ENCODE data around the gene THBS4. TPM values are rescaled to one million over a fixed set of nuclear protein-coding genes. Genes with fewer than 3 reads are reported as not detected.

THBS4 gene
- total and polyA plus RNA-seq, 9 of the 15 experiments (the other 6 are each of a cell fraction or from before 2014, with no cell fraction given): 0.07 to 0.08 TPM; not detected in 7

DNA sequence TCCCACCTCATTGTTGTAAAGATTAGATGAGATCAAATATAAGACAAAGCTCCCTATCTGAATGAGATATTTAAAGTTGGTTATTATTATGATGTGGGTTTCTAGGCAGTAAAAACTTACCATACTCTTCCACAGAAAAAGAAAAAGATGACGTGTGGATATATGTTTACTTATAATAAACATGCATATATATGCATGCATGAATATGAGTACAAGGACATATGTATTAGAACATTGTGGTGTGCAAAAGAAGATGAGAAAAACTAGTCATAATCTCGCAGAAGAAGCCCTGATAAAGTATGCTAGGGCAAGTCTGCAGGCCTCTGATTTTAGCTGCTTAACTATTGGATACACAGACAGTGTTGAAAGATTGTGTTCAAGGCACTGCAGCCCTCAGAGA lies 10.1 kb upstream of the THBS4 start (continued):
- TF ChIP-seq, protein P1, sequence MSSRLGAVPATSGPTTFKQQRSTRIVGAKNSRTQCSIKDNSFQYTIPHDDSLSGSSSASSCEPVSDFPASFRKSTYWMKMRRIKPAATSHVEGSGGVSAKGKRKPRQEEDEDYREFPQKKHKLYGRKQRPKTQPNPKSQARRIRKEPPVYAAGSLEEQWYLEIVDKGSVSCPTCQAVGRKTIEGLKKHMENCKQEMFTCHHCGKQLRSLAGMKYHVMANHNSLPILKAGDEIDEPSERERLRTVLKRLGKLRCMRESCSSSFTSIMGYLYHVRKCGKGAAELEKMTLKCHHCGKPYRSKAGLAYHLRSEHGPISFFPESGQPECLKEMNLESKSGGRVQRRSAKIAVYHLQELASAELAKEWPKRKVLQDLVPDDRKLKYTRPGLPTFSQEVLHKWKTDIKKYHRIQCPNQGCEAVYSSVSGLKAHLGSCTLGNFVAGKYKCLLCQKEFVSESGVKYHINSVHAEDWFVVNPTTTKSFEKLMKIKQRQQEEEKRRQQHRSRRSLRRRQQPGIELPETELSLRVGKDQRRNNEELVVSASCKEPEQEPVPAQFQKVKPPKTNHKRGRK (tag; IDR thresholded peaks at IDR 0.05): no peak
- no peak for TF ChIP-seq RBM14 (IDR thresholded peaks at IDR 0.05; ENCODE audit: borderline replicate concordance, insufficient read depth, low read depth, low read length)
- TF ChIP-seq MXI1 (IDR thresholded peaks at IDR 0.05; ENCODE audit: low read depth, low read length): no peak
- TF ChIP-seq MEF2A (IDR thresholded peaks at IDR 0.05; ENCODE audit: control insufficient read depth, low read depth, low read length): no peak
- no peak for TF ChIP-seq ZNF717 (CRISPR knock-in tag; IDR thresholded peaks at IDR 0.05)
- no peak for TF ChIP-seq DLX4 (CRISPR knock-in tag; IDR thresholded peaks at IDR 0.05)
- TF ChIP-seq CBFA2T3 (IDR thresholded peaks at IDR 0.05): no peak
- TF ChIP-seq ZNF780A (CRISPR knock-in tag; IDR thresholded peaks at IDR 0.05): no peak
- TF ChIP-seq MYBL2 (IDR thresholded peaks at IDR 0.05; ENCODE audit: low read depth): no peak
- TF ChIP-seq MYBL2 (CRISPR knock-in tag; IDR thresholded peaks at IDR 0.05; ENCODE audit: borderline replicate concordance): no peak
- TF ChIP-seq CC2D1A (IDR thresholded peaks at IDR 0.05): no peak
- no peak for TF ChIP-seq CHAMP1 (IDR thresholded peaks at IDR 0.05)
- no peak for TF ChIP-seq LEF1 (IDR thresholded peaks at IDR 0.05)
- TF ChIP-seq RB1 (IDR thresholded peaks at IDR 0.05; ENCODE audit: low read depth): no peak
